Endothelial cell (in vitro differentiated cells): Measurements from ENCODE around the gene FXR1. TPM values are rescaled to one million over a fixed set of nuclear protein-coding genes. Genes with fewer than 3 reads are reported as not detected.

Experiments used
- DNase-seq: peaks from one replicate; pipeline ENCODE4 v3.0.0; 2021; ENCODE audit warnings: low spot score
- H3K27ac Mint-ChIP-seq: one replicate; pipeline ENCODE4 v1.8.0; 2021; ENCODE audit warnings: mixed read lengths, inconsistent platforms; ENCODE audit not compliant: unreplicated experiment
- H3K27me3 Mint-ChIP-seq: one replicate; pipeline ENCODE4 v1.8.0; 2021; ENCODE audit warnings: mild to moderate bottlenecking, moderate library complexity, mixed read lengths, inconsistent platforms; ENCODE audit not compliant: unreplicated experiment
- H3K36me3 Mint-ChIP-seq: one replicate; pipeline ENCODE4 v1.8.0; 2021; ENCODE audit warnings: mild to moderate bottlenecking, low read depth, mixed read lengths, inconsistent platforms; ENCODE audit not compliant: unreplicated experiment
- H3K4me1 Mint-ChIP-seq: one replicate; pipeline ENCODE4 v1.8.0; 2021; ENCODE audit warnings: mild to moderate bottlenecking, mixed read lengths, inconsistent platforms; ENCODE audit not compliant: unreplicated experiment
- H3K4me3 Mint-ChIP-seq: one replicate; pipeline ENCODE4 v1.8.0; 2021; ENCODE audit warnings: mild to moderate bottlenecking, mixed read lengths, inconsistent platforms; ENCODE audit not compliant: unreplicated experiment
- H3K9me3 Mint-ChIP-seq: one replicate; pipeline ENCODE4 v1.8.0; 2021; ENCODE audit warnings: mixed read lengths, inconsistent platforms; ENCODE audit not compliant: unreplicated experiment
- CTCF ChIP-seq: fragments of 200-600 bp; sonication (generic); IDR thresholded peaks from one replicate; pipeline ENCODE4 v1.5.0; 2021; ENCODE audit warnings: antibody characterized with exemption; ENCODE audit not compliant: unreplicated experiment
- total RNA-seq: library from RNA; stranded (reverse); fragmentation: NEBNext Ultra II Directional; extraction: Animal tissue kit (Norgen Biotek cat#: 25700); gene quantifications from one replicate; pipeline ENCODE4 v1.2.1, GENCODE V29; 2021; ENCODE audit not compliant: unreplicated experiment

The FXR1 gene
- total RNA-seq, 1 donor from 2014 or later: 219 TPM

- TF ChIP-seq CTCF: no peak
- Mint-ChIP-seq H3K9me3 (no peaks in the 10 kb centered on the region), H3K36me3 (peaks cover 4% of the 10 kb centered on the region)
Measured at GRCh38 chr3:180974286-180974685, 61.8 kb downstream of the FXR1 start.

GRCh38 chr3:180977498-180977897 lies 65.0 kb downstream of the FXR1 start:
- TF ChIP-seq CTCF: no peak
- no peak for DNase-seq
- Mint-ChIP-seq H3K36me3 (no peaks in the 10 kb centered on the region), H3K4me3 (no peak overlapping the region), H3K27me3 (no peaks in the 10 kb centered on the region), H3K9me3 (no peaks in the 10 kb centered on the region), H3K27ac (no peak overlapping the region), H3K4me1 (no peaks in the 10 kb centered on the region)

More at GRCh38 chr3:180974286-180974685, 61.8 kb downstream of the FXR1 start:
- no peak for DNase-seq
- Mint-ChIP-seq H3K4me3 (no peak overlapping the region), H3K27ac (no peak overlapping the region), H3K27me3 (no peaks in the 10 kb centered on the region), H3K4me1 (no peaks in the 10 kb centered on the region)

DNA sequence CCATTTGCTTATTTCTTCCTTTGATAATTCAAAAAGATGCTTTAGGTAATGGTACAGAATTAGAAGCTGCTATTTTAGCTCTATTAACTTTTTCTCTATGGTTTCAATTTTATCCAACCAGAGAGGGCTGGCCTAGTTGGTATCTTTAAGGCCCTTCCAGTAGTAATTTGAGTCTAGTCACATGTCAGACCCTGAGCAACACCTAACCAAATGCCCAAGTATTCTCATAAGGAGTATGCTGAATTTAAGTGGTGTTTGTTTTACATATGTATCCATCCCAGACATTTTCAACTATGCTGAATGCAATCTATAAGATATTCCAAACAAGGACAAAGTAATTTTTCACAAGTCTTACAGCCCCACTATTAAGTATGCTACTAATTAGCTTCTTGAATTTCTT lies 67.5 kb downstream of the FXR1 start:
- no peaks in the 10 kb centered on the region for H3K9me3 Mint-ChIP-seq
- DNase-seq: no peak
- TF ChIP-seq CTCF: no peak
- H3K4me3 Mint-ChIP-seq: no peak overlapping the region
- no peaks in the 10 kb centered on the region for H3K36me3 Mint-ChIP-seq
- H3K4me1 Mint-ChIP-seq: peaks cover under 1% of the 10 kb centered on the region
- no peak overlapping the region for H3K27ac Mint-ChIP-seq
- no peaks in the 10 kb centered on the region for H3K27me3 Mint-ChIP-seq

- Mint-ChIP-seq H3K36me3 (no peaks in the 10 kb centered on the region), H3K4me1 (peaks cover 2% of the 10 kb centered on the region), H3K27me3 (no peaks in the 10 kb centered on the region), H3K4me3 (no peak overlapping the region), H3K9me3 (no peaks in the 10 kb centered on the region), H3K27ac (no peak overlapping the region)
- no peak for TF ChIP-seq CTCF
- DNase-seq: no peak
Measured at GRCh38 chr3:180980611-180981010, 68.1 kb downstream of the FXR1 start.

DNA sequence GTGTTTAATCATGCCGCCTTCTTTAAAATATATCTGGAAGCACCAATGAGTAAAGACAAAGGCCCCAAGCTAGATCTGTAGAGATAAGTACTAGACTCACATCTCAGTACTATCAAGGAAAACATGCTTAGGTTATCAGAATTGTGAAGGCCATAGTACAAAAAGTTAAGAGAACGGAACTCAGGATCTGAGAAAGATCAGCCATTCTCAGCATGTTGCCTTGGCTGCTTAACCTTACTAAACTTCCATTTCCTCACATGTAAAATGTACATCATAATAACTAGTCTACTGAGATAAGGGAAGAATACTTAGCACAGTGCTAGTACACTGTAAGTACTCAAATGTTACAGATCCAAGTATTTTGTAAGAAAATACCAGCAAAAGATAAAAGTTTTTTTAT lies 69.4 kb downstream of the FXR1 start:
- Mint-ChIP-seq H3K27me3 (peaks cover 2% of the 10 kb centered on the region), H3K27ac (peak overlapping the region; percentile 26), H3K4me3 (no peak overlapping the region), H3K9me3 (no peaks in the 10 kb centered on the region), H3K4me1 (peaks cover 2% of the 10 kb centered on the region), H3K36me3 (no peaks in the 10 kb centered on the region)
- DNase-seq: no peak
- no peak for TF ChIP-seq CTCF
